Spinal cord (tissue), 10 donors: ENCODE data around the gene LEMD1. TPM values are rescaled to one million over a fixed set of nuclear protein-coding genes. Genes with fewer than 3 reads are reported as not detected.
A peak's percentile ranks its signal among the peaks of the same experiment; 100 is the strongest.

Experiments
- DNase-seq, 6 donors: peaks; one replicate each; pipeline versions ENCODE4 v3.0.0 to v3.0.0-alpha.2; 2013 to 2015; ENCODE audit warnings: low spot score in 6 of 6, low read depth in 4 of 6
- H3K27ac ChIP-seq: one replicate; pipeline ENCODE4 v1.5.1; 2013; ENCODE audit warnings: low read depth, low read length, control low read depth
- H3K27me3 ChIP-seq: one replicate; pipeline ENCODE4 v1.6.1; 2013; ENCODE audit warnings: low read length; ENCODE audit not compliant: control insufficient read depth, insufficient read depth
- H3K36me3 ChIP-seq: one replicate; pipeline ENCODE4 v1.6.1; 2013; ENCODE audit warnings: low read length; ENCODE audit not compliant: control insufficient read depth, insufficient read depth
- H3K4me1 ChIP-seq: one replicate; pipeline ENCODE4 v1.6.1; 2013; ENCODE audit warnings: low read length; ENCODE audit not compliant: control insufficient read depth, insufficient read depth
- H3K4me3 ChIP-seq: one replicate; pipeline ENCODE4 v1.5.1; 2013; ENCODE audit warnings: low read depth, low read length, control low read depth
- H3K9me3 ChIP-seq: one replicate; pipeline ENCODE4 v1.6.1; 2013; ENCODE audit warnings: low read length; ENCODE audit not compliant: control insufficient read depth, insufficient read depth
- WGBS: methylation state at CpG from one replicate; pipeline ENCODE4 v1.1.5; 2013; ENCODE audit warnings: missing lambda C conversion rate; ENCODE audit not compliant: insufficient coverage; 5-methylcytosine and 5-hydroxymethylcytosine counted together
- long read RNA-seq, 4 donors: transcript quantifications; one replicate each; lab custom pipeline, GENCODE V29; 2026
- polyA plus RNA-seq, 2 donors: library from polyadenylated mRNA; unstranded; fragments of 120-200 nt; gene quantifications; one replicate each; pipeline ENCODE4 v1.2.1, GENCODE V29; 2013; ENCODE audit not compliant: insufficient read length in 2 of 2
- total RNA-seq, 2 donors: library from RNA; depleted of rRNA in 1 of 2; stranded (reverse); fragments of 120-200 nt in 1 of 2; fragments of >200 nt in 1 of 2; gene quantifications; one replicate each; pipeline versions ENCODE4 v1.2.3 to v1.2.4, GENCODE V29; 2013 to 2014
- donor health status: healthy.

LEMD1 gene
- total RNA-seq (1 to 10 TPM in 1 of 2 donors, under 1 TPM in 1; 0.99 to 2.4 TPM), polyA plus RNA-seq (1 to 10 TPM; 4.3 to 7.2 TPM)
- long read RNA-seq, donor 1, partial matches to known transcripts = 0 of 1 reads
- long read RNA-seq, donor 1, other reads (novel, unspliced or antisense) = 0 of 1 reads
- long read RNA-seq, donor 2, partial matches to known transcripts = 0 of 1 reads
- long read RNA-seq, donor 2, other reads (novel, unspliced or antisense) = 0 of 1 reads
- long read RNA-seq, donor 3 = 0 reads
- long read RNA-seq, donor 4 = 0 reads

DNA sequence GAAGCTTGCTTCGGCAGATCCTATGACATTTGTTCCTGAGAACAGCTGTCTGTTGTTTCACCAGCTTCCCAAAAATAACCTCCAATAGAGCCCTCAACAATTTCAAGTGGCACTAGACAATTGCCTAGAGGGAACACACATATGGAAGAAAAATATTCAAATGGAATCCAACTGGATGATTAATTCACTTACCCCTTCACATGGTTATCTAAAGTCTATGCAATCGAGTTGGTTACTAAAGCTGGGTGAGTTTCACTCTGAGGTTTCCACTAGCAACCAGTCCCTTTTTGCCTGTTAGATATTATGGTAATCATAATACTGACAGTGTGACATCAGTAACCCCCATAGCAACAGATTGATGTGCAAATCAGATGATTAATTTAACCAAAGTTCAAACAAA is at the start of gene LEMD1:
Gene LEMD1, minus strand, starts transcription at position 259 of the 400 bp plus-strand sequence. CDS start 1,520 bp downstream, outside the sequence.
- WGBS = 33% methylated on average over 1 of the region's 2 CpGs
- peaks cover 4% of the 10 kb centered on the region for H3K4me1 ChIP-seq
- no peaks in the 10 kb centered on the region for H3K27me3 ChIP-seq
- H3K9me3 ChIP-seq = no peaks in the 10 kb centered on the region
- no peak within 1 kb of the TSS for H3K4me3 ChIP-seq
- DNase-seq = no peak
- no peaks in the 10 kb centered on the region for H3K36me3 ChIP-seq
- no peak within 1 kb of the TSS for H3K27ac ChIP-seq

DNA sequence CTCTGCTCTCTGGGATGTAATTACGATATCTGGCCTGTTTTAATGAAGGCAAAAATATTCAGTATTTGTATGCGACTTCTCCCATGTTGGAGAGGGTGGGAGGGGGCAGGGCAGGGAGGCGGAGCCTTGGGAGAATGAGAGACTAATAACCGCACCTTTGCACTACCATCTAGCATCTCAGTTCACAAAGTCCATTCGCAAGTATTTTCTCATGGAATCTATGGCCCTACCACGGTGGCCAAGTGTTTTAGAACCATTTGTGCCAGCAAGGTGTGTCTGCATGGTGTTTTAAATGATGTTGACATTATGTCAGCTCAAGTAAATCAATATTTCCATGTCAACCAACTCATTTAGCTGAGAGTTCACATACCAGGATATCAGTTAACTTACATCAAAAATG is 48.3 kb upstream of the LEMD1 start:
- peaks cover 2% of the 10 kb centered on the region for H3K27me3 ChIP-seq
- DNase-seq = no peak
- H3K9me3 ChIP-seq = no peaks in the 10 kb centered on the region
- H3K4me1 ChIP-seq = peaks cover 21% of the 10 kb centered on the region
- WGBS = no CpG with 5 or more reads among the region's 6 CpGs
- H3K4me3 ChIP-seq = no peak overlapping the region
- H3K27ac ChIP-seq = no peak overlapping the region
- no peaks in the 10 kb centered on the region for H3K36me3 ChIP-seq

DNA sequence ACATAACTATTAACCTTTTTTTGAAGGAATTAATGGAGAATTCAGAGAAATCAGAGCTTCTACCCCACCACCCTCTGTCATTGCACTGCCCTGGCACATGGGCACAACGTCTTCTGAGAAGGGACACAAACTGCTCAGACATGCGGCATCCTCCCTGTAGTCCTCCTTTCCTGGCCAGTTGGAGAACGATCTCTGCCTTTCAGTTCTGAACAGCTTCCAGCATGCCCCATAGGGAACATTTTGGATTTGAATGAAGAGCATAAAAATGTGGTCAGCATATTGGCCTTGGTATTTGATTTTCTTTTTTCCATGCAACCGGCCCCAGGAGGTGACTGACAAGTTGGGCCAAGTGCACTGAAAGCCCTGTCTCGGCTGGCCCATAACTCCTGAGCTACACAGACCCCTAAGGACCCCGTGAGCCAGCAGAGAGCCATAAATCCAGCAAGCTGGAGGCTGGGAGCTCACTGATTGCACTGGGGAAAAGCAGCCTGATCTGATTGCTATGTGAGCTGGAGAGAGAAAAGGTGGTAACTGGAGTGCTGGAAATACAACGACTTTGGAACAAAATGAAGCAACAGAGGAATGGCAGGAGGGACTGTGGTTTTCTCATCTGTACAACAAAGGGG is 44.9 kb upstream of the LEMD1 start:
- Histone ChIP-seq H3K27me3 (peaks cover 2% of the 10 kb centered on the region), H3K36me3 (no peaks in the 10 kb centered on the region), H3K9me3 (no peaks in the 10 kb centered on the region), H3K27ac (peak overlapping the region; percentile 47), H3K4me3 (no peak overlapping the region), H3K4me1 (peaks cover 15% of the 10 kb centered on the region)
- WGBS = 9% methylated on average over 6 of the region's 7 CpGs
- peak in 2 of 6 donors; percentile 53 to 85 for DNase-seq

DNA sequence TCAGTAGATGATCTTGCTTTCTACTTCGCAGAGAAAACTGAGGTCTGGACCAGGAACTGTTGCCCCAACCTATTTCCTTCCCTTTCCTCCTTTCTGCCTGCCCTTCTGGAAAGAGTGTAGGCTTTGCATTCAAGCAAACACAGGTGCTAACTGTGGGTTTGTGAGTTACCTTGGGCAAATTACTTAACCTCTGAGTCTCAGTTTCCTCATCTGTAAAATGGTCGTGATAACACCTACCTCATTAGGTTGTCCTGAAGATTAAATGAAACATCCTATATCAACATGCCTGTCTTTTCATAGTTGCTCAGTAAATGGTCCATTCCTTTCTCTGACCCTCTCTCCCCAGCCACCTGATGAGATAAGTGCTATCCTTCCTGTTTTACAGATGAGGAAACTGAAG is 43.5 kb upstream of the LEMD1 start:
- Histone ChIP-seq H3K9me3 (no peaks in the 10 kb centered on the region), H3K27me3 (peaks cover 2% of the 10 kb centered on the region), H3K4me3 (no peak overlapping the region), H3K36me3 (no peaks in the 10 kb centered on the region), H3K27ac (no peak overlapping the region), H3K4me1 (peaks cover 15% of the 10 kb centered on the region)
- 100% methylated on average over 2 of the region's 2 CpGs for WGBS
- no peak for DNase-seq

DNA sequence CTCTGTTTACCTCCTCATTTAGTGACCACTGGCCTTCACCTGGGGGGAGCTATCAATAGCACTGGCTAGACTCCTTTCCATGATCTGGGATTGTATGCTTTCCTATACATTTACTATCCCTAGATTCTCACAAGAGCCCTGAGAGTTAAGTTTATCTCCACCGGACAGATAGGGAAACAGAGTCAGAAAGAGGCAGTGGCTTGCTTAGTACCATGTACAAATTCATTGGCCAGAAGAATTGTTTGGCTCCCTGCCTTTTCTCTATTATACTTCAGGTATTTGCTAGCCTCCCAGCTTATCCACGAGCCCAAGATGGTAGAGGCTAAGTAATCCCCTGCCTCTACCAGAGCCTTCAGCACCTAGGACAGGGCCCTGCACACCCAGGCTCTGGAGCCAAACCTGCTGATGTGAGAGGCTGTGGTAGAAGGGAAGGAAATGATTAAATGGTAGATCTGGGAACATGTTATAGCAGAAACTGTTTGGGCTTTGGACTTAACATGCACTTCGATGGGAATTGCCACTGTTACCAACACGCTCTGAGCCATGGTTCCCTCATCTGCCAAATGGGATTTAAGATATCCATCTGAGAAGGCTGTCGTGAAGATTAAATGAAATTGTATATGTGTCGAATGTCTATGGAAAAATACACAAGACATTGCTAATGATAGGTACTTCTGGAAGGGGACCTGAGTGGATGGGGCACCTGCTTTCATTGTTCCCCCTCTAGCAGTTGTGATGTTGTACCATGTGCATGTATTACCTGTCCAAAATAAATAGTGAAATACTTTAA is 37.1 kb upstream of the LEMD1 start:
- no peak for DNase-seq
- 75% methylated on average over 5 of the region's 6 CpGs for WGBS
- no peak overlapping the region for H3K4me3 ChIP-seq
- peaks cover 30% of the 10 kb centered on the region for H3K4me1 ChIP-seq
- no peaks in the 10 kb centered on the region for H3K9me3 ChIP-seq
- H3K36me3 ChIP-seq = peaks cover under 1% of the 10 kb centered on the region
- peaks cover 36% of the 10 kb centered on the region for H3K27me3 ChIP-seq
- H3K27ac ChIP-seq = no peak overlapping the region

DNA sequence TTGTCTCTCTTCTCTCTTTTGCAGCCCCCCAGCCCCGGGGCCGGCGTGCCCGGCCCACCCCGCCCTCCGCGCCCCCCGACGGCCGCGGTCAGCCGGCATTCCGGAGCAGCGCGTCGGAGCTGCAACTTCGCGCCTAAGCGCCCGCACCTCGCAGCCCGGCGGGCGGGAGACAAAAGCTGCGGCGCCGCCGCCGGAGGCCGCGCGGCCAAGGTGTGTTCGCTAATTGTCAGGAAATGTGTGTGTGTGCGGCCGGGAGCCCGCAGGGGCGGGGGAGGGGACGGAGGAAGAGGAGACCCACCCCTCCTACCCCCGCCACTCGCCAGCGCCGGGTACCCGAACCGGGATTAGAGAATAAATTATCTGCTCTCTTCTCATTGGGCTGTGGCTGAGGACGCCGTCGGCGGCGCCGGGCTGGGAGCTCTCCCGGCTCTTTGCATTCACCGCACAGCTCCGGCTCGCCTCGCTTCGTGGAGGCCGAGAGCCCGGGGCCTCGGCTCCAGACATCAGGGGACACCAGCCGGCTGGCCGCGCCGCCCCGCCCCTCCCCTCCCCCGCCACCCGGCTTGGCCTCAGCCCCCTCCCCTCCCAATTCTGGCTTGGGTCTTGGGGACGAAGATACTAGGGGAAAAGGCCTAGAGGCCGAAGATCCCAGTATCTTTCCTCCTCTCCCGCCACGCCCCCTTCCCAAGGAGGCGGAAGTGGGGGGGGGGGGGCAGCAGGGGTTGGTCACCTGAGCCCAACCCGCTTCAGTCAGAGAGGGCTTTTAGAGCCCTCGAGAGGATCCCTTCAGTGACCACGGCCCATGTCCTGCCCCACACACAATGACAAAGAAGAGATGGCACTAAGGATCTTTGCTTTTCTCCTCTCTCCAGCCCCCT is 35.3 kb upstream of the LEMD1 start:
- no peak overlapping the region for H3K27ac ChIP-seq
- peak in 3 of 6 donors; percentile 57 to 97 (median 91) for DNase-seq
- peaks cover 48% of the 10 kb centered on the region for H3K27me3 ChIP-seq
- H3K36me3 ChIP-seq = peaks cover 6% of the 10 kb centered on the region
- WGBS = under 1% methylated on average over 36 of the region's 74 CpGs
- peaks cover 42% of the 10 kb centered on the region for H3K4me1 ChIP-seq
- peak overlapping the region; percentile 38 for H3K4me3 ChIP-seq
- no peaks in the 10 kb centered on the region for H3K9me3 ChIP-seq

DNA sequence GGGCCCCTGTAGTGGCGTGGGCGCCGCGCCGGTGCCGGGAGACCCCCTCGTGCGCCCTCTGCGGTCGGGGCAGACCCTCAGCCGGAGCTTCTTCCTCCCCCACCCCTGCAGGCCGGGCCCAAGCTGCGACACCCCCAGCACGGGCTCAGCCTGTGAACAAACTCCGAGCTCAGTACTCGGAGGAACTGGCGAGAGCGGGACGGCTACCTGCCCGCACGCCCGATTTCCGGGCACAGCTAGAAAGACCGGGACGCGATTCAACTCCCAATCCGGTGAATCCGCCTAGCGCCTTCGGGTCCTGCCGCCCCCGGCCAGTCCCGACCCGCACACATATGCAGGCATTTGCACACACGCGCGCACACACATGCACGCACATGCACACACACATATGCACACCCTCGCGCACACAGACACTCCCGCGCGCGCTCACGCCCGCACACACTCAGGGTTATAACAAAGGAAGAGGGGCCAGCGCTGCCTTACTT is 34.6 kb upstream of the LEMD1 start:
- peaks cover 6% of the 10 kb centered on the region for H3K36me3 ChIP-seq
- H3K9me3 ChIP-seq = no peaks in the 10 kb centered on the region
- WGBS = 0% methylated on average over 47 of the region's 47 CpGs
- peak in 2 of 6 donors; percentile 69 to 75 for DNase-seq
- H3K4me1 ChIP-seq = peaks cover 47% of the 10 kb centered on the region
- no peak overlapping the region for H3K27ac ChIP-seq
- peaks cover 49% of the 10 kb centered on the region for H3K27me3 ChIP-seq
- H3K4me3 ChIP-seq = peak overlapping the region; percentile 38

GRCh38 chr1:205455581-205456382 is 33.9 kb upstream of the LEMD1 start, which contains the start of gene BLACAT1:
Gene BLACAT1 (minus strand): TSS chr1:205456045.
- Histone ChIP-seq H3K9me3 (no peaks in the 10 kb centered on the region), H3K27me3 (peaks cover 53% of the 10 kb centered on the region), H3K4me1 (peaks cover 53% of the 10 kb centered on the region), H3K36me3 (peaks cover 8% of the 10 kb centered on the region), H3K27ac (no peak within 1 kb of the TSS), H3K4me3 (peak within 1 kb of the TSS; percentile 38)
- DNase-seq = peak in 1 of 6 donors; percentile 86
- WGBS = 1% methylated on average over 49 of the region's 53 CpGs
